HG03354 (cell line): ENCODE results near the gene ROR2.
A peak's percentile ranks its signal among the peaks of the same experiment; 100 is the strongest.

Source experiments
- ATAC-seq: cut with Tn5 transposase; IDR thresholded peaks from one replicate; pipeline ENCODE4 v1.9.1; 2021; ENCODE audit warnings: mild to moderate bottlenecking; ENCODE audit not compliant: unreplicated experiment, poor library complexity, severe bottlenecking

Gene ROR2

DNA sequence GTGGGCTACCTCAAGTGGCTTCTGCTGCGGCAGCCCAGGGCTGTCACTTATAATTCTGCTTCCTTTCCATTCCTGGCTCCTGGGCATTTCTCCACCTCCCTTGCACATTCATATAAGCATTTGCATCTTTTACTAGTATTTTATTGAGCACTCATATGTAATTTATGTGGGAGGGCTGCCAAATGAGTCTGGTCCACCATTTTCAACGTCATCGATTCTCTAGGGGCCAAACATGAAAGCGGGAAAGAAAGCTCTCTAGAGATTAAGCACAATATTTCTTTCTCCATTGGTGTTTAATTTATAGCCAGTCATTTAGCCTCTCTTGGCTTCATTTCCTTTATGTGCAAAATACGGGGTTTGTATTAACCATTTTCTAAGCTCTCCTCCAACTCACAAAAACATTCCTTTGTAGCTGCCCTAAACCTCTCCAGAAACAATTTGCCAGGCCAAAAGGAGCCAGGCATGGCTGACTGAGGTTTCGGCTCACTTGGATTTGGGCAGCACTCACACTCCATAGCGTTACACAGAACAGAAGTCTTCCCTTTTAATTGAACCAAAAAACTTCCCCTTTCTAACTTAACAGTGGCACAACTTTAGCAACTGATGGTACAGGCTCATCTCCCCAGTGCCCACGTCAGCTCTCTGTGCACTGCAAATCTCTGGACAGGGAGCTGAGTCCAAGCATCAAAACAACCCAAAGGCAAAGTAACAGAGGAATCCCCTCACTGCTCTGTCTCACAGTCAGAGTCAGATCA, 183.5 kb downstream of the ROR2 start:
- ATAC-seq: no peak

DNA sequence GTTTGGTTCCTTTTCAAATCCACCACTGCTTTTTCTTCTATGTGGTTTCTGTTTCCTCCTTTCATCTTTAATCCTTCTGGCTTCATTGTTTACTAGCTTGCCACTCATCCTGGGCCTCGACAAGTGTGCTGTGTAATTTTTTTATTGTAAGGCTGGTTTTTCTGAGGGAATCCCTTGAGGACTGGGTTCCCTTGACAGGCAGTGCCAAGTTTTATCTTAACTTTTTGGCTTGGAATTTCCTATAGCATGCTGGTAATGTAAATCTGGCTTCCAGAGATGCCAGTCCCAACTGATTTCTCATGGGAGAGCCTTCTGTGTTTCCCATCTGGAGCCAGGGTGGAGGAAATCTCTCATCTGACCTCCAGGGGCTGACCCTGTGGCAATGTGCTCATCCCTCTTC, 184.7 kb downstream of the ROR2 start:
- no peak for ATAC-seq

DNA sequence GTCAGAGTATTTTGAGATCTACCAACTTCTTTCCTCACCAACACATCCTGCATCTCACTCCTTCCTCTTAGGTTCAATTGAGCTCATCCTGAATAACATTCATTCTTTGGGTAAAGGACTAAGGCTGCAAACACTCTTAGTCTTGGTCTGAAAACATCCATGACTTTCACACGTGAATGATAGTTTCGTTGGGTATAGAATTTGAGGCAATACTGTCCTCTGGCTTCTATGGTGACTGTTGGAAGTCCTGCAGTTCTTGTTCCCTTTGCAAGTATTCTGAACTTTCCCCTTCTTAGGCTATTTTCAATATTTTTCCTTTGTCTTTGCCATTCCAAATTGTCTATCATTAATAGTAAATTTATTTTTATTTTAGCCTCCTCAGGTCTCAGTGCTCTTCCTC, 185.4 kb downstream of the ROR2 start:
- ATAC-seq: no peak

DNA sequence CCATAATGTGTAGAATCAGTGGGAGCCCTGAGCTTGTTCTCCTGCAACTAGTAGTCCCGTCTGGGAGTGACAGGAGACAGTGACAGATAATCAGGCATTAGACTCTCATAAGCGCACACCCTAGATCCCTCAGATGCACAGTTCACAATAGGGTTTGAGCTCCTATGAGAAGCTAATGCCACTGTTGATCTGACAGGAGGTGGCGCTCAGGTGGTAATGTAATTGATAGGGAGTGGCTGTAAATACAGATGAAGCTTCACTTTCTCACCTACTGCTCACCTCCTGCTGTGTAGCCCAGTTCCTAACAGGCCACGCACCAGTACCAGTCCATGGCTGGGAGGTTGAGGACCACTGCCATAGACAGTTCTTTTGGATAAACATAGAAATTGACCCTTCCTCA, 188.7 kb downstream of the ROR2 start:
- no peak for ATAC-seq

DNA sequence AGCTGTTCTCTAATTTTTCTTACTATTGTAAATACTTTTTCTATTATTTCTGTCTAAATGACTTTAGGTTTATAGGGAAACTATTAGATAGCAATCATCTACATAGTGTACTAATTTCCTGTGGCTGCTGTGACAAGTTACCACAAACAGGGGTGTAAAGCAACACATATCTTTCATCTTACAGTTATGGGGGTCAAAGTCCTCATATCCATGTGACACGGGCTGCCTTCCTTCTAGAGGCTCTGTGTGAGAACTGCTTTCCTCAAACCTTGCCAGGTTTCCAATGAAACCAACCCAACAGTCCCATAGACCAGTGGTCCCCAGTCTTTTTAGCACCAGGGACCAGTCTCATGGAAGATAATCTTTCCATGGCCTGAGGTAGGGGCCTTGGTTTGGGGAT, 189.1 kb downstream of the ROR2 start:
- ATAC-seq: no peak

DNA sequence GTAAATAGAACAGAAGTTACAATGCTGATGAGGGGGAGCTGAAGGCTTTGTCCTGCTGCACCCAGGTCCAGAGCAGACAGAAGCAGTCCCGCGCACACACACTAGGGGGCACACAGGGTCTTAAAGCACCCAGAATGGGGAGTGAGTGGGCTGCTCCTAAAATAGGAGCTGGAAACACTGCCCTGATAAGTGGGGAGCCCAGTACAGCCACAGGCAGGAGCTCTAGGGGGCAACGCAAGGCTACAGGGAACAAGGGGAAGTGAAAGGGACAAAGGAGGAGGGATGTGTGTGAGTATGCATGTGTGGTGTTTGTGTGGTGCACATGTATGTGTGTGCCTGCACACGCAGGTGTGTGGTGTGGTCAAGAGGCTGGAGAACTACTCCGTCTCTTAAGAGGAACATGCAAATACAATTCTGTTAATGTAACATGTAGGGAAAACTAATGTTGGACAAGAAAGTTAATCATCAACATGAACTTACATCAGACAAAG, 191.5 kb downstream of the ROR2 start:
- ATAC-seq: peak; percentile 86

DNA sequence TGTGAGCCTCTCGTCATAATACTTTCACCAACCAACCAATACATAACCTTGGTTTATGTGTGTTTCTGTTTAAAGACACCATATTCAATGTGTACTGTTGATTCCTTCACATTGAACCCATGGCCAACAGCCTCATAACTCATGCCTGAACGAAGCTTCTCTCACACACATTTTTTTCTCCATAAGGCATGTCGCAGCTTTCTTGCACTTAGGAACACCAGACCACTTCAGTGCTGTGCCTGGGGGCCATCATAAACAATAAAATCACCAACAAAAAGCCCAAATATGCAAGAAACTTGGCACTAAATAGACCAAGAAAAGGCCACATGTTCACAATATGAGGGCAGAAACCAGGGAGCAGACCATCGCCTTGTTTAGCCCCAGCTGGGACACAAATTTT, 192.2 kb downstream of the ROR2 start:
- no peak for ATAC-seq

DNA sequence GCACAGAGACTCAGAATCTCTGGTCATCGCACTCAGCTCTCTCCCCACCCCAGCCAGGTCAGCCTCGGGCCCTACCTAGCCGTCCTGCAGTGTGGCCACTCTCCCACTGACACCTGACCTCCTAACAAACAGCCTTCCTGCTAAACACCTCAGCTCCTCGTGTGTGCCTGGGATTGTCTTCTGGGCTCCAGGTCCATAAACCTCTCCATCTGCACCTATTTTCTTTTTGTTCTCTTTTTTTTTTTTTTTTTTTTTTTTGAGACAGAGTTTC, 193.6 kb downstream of the ROR2 start:
- no peak for ATAC-seq

DNA sequence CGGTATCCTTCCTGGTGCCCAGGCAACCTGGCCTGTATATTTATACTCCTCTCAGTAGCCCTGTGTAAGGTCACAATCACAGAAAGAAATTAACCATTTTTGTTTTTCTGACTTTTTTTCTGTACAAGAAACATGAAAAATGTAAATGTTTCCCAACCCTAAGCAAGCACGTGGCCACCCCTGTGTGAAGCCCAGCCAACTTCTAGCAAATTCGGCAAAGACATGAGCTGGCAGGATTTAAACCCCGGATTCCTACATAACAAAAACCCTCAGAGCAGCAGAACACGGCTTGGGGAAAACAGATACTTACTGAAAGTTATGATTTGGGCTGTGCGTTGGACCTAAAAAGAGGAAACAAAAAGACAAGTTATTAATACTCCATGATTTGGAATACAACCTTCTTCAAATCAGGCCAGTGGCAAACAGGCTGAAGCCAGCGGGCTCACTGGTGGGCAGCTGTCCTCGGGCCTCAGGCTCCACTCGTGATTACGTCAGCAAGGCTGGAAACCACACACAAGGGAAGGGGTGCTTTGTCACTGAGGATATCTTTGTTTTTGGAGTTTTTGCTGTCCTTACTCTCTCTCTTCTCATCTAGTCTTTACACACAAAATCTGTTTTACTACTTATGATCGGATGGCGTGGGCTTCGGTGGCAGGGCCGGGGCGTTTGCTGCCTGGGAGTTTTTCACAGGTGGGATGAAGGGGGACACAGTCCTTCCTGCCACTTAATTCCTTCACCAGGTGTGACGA, 194.1 kb downstream of the ROR2 start:
- no peak for ATAC-seq

DNA sequence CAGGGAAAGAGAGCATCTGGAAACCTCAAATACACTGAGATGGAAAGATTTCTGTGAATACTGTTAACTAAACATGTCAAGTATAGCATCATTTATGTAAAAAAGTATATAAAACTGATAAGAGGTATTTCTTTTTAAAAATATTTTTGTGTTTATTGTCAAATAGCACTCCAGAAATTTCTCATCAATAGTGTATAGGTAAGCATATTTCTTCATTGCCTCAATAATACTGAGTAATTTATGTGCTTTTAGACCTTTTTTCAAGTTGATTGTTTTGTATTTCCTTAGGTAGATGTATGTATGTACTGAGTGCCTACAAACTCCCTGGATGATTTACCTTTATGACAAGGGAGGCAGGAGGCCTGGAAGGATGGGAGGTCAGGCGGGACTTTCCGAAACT, 196.3 kb downstream of the ROR2 start:
- no peak for ATAC-seq

DNA sequence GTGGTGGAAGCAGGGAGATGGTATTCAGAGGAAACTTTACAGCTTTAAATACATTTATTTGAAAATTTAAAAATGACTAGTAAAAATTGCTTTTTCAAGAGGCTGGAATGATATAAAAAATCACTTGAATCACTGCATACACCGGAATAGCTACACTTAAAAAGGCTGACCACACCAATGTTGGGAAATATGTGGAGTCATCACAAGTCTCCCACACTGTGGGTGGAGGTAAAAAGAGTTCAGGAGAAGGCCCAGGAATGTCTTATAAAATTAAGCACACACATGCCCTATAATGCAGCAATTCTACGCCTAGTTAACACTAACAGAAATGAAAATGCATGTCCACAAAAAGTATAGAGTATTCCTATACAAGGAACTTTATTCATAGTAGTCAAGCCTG, 198.1 kb downstream of the ROR2 start:
- ATAC-seq: no peak

DNA sequence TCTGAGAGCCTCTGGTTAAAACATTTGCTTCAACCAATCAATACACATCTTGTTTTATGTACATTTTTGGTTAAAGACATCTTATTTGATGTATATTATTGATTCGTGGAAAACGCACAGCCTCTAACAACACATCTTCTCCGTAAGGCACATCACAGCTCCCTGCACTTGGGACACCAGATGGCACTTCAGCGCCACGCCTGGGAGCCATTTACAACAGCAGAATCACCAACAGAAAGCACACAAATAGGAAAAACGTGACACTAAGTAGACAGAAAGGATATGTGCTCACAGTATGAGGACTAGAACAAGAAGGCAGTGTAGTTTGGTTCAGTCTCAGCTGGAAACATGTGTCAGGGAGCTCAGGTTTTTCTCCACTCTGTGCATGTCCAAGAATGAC, 199.7 kb downstream of the ROR2 start:
- ATAC-seq: no peak

DNA sequence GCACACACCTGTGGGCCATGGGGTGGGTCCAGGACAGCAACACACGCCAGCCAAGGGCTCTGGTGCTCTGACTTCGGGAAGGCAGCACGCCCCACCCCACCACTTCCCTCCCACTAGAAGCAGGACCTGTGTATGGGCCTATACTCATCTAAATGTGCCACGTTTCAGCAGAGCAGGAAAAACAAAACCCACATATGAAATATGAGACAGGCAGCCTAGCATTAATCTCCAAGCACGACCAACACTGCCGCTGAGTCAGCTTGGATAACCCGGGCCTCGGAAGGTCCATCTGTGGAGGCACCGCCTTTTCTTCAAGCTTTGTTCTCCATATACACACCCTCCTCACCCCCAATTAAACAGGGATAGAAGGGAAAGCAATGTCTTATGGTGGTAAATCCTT, 203.1 kb downstream of the ROR2 start:
- ATAC-seq: no peak

DNA sequence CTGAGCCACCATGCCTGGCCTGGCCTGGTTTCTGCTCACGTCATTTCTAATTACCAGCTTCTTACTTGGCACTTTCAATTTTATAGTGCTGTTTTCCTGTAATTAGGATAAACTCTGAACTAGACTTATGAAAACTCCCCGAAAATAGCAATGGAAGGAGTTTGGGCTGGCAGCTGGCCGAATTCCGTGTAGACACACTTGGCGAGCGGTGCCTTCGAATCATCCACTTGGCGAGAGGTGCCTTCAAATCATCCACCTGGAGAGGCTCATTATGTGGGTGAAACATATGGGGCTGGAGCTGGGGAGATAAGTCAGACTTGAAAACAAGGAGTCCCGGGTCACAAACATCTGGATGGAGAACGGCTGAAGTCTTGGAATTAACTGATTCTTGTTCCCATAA, 203.7 kb downstream of the ROR2 start:
- ATAC-seq: no peak

DNA sequence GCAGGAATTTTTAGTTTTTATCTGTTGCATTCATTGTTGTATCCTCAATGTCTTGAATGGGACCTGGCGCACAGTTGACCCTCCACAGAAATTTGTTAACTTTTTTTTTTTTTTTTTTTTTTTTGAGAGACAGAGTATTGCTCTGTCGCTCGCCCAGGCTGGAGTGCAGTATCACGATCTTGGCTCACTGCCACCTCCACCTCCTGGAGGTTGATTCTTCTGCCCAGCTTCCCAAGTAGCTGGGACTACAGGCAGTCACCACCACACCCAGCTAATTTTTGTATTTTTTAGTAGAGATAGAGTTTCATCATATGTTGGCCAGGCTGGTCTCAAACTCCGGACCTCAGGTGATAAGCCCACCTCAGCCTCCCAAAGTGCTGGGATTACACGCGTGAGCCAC, 205.9 kb downstream of the ROR2 start:
- no peak for ATAC-seq

DNA sequence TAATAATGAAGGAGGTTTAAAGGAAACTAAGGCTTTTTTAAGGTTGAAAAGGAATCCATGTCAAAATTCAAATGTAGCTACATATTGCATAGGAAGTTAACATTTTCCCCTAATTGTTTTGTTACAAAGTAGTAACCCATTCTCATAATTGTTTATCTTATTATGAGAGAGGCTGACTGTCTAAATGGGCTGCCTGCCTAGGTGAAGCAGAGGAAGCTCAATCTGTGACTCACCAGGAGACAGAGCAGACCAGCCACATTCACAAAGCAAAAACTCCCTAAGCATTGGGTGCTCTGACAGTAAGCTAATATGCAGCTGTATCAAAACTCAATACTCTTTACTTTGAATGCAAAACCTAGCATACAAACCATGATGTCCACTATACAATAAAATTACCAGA, 208.5 kb downstream of the ROR2 start:
- ATAC-seq: no peak

DNA sequence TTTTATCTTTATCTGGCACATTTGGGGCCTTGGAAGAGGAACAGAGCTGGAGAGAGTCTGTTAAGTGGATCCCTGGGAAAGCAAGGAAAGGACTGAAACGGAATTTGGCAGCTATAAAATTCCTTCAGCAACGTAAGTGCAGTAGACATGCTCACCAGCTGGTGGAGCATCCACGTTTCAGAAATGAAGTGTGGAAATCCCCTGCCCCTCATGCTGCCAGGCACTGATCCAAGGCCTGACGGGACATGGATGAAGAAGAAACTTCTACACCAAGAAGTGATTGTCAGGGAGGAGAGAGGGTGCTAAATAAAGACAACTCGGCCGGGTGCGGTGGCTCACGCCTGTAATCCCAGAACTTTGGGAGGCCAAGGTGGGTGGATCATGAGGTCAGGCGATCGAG, 209.3 kb downstream of the ROR2 start:
- no peak for ATAC-seq

DNA sequence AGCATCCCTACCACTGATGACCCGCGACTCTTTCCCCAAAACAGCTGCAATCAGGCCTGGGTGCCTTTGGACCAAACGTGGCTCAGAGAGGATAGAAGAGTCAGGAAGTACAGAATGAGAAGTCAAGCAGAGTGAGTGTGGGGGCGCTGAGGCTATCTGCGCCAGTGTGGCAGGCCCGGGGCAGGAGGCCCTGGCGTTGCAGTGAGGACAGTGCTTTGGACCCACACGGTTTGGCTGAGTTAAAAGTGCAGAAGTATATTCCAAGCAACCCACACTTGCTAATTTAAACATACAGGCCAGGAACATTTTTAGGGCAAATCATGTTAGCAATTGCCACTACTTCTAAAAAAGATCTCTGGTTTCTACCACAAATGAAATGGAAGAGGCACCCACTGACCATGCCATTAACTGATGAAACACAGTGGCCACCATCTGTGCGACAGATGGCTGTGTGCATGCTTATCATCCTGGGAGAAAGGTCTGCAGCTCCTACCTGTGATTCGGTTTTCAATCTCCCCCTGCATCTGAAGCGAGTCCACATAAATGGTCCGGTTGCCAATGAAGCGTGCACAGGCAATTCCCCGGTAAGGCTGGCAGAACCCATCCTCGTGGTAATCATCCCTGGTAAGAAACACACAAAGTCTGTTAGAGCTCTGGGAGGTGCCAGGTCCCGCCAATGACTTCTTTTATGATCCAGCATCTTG, 213.0 kb downstream of the ROR2 start:
- ATAC-seq: no peak

DNA sequence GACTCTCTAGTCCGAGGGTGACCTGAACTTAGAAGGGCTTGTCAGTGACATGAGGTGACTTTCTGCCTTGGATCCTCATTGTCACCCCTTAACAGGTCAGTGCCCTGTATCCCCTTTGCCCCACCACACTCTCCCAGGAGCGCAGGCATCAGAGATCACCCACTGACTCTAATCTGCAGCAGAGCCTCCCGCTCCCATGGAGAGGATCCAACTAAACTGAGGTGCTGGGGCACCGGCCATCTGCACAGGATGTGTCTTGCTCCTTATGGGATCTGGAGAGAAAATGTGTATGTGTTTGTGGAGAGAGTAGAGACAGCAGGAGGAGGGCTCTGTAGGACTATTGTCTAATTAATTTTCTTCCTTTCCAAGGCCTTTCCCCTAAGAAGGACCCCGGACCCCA, 213.7 kb downstream of the ROR2 start:
- no peak for ATAC-seq

DNA sequence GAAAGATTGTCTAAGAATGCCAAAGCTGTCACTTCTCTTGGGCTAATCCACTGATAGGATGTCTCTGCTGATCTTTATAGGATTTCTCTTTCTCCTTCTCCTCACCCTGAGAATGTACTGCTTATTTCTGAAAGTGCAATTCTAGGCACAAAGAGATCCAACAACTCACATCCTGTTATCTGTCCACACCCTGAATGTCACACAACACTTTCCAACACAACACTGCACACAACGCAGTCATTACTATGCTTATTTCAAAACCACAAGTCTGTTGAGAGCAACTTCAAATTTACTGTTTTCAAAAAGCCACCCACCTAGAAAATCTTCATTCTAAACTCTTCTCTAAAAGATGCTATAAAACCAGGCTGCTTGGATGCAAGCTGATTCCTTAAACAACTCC, 215.0 kb downstream of the ROR2 start:
- ATAC-seq: no peak

DNA sequence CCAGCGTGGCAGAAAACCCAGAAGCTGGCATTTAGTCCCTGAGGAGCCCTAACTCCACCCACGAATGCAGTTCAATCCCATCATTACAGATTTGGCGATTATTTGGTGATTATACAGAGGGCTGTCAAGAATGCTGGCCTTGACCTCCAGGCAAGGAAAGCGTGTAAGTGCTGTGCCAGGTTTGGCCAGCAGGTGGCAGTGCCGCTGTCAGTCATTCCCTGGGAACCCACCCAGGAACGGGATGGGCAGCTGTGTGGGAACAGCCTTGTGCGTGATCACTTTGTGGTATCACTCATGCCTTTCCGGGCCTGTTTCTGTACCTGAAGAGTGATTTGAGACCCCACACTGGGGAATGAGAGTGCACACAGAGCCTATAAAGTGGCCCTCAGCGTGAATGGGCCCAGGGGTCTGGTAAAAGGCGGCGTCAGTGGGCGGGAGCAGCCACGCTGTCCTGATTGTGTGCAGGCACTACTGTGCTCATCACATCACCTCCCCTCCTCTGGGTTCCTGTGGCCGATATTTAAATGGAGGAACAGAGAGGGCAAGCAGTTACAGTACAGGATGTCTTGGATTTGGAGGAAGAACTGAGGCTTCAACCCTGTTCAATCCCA, 215.6 kb downstream of the ROR2 start:
- peak; percentile 48 for ATAC-seq
